ENCODE measurements around the gene LZTFL1. TPM values are rescaled to one million over a fixed set of nuclear protein-coding genes. Genes with fewer than 3 reads are reported as not detected.
"Not testable (repeated sequence)": the region's sequence is repeated elsewhere in the genome, so short reads cannot be mapped to it uniquely, and the experiment has no call there.

The LZTFL1 gene
- total and polyA plus RNA-seq, 2 experiments from 2014 or later: 6.3 to 13.9 TPM

DNA sequence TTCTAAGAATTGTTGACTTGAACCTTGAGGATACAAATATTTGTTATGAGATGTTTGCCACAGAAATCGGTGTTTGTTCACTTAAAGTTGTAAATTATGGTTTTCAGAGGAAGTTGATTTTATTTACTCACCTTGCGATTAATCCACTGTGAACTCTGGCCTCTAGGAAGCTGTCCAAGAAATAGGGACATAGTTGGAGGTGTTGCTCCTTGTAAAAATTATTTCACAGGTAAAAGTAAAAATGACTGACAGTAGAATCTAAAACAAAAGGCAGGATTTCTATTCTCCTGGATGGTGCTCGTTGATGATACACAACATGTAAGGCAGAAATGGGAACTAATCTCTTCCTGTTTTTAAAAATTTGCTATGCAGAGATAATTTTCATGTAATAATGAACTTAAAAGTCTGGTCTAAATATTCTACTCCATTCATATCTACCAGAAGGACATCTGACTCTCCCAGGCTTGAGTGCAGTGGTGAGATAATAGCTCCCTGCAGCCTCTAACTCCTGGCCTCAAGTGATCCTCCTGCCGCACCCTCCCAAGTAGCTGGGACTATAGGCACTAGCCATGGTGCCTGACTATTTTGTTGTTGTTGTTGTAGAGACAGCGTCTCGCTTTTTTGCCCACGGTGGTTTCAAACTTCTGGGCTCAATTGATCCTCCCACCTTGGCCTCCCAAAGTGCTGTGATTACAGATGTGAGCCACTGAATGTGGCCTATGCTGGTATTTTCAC is 17.1 kb upstream of the LZTFL1 start:
- H3K4me1 ChIP-seq (ENCODE audit: insufficient read depth): no peaks in the 10 kb centered on the region
- Mint-ChIP-seq H3K9me3 (peaks cover 5% of the 10 kb centered on the region; the same call in 2 of the 3 replicates), H3K36me3 (ENCODE audit: low read depth) (no peaks in the 10 kb centered on the region), H3K4me1 (no peaks in the 10 kb centered on the region), H3K27ac (no peak overlapping the region), H3K27me3 (ENCODE audit: insufficient read depth, low read depth, poor library complexity) (peaks cover 1% of the 10 kb centered on the region), H3K4me3 (no peak overlapping the region)
- ATAC-seq: no peak
- H3K27ac ChIP-seq (ENCODE audit: low read depth): no peak overlapping the region
- no peak overlapping the region for H2AFZ ChIP-seq
- DNase-seq (ENCODE audit: low spot score): no peak
- H4K20me1 ChIP-seq (replicated peaks; ENCODE audit: insufficient read depth): no peaks in the 10 kb centered on the region
- no peaks in the 10 kb centered on the region for H3K79me2 ChIP-seq (replicated peaks; ENCODE audit: insufficient read depth)
- no peak overlapping the region for H3K4me3 ChIP-seq
- no peaks in the 10 kb centered on the region for H3K36me3 ChIP-seq (ENCODE audit: insufficient read depth)
- no peak for TF ChIP-seq JUNB (IDR thresholded peaks at IDR 0.05; ENCODE audit: unreplicated experiment)
- TF ChIP-seq ZNF331 (CRISPR knock-in tag; IDR thresholded peaks at IDR 0.05; ENCODE audit: low read depth): no peak
- H3K9me2 ChIP-seq (ENCODE audit: insufficient read depth): no peaks in the 10 kb centered on the region
- H3F3A ChIP-seq (replicated peaks; ENCODE audit: low read depth): no peaks in the 10 kb centered on the region
- H3K4me2 ChIP-seq: no peak overlapping the region
- no peaks in the 10 kb centered on the region for H3K27me3 ChIP-seq (ENCODE audit: insufficient read depth)

DNA sequence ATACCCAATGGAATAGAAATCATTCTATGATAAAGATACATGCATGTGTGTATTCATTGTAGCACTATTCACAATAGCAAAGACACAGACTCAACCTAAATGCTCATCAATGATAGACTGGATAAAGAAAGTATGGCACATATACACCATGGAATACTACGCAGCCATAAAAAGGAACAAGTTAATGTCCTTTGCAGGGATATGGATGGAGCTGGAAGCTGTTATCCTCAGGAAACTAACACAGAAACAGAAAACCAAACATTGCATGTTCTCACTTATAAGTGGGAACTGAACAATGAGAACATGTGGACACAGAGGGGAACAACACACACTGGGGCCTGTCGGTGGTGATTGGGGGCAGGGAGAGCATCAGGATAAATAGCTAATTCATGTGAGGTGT is 15.1 kb upstream of the LZTFL1 start:
- not testable (repeated sequence) for H3K4me3 ChIP-seq; DNase-seq (ENCODE audit: low spot score); H3K79me2 ChIP-seq (replicated peaks; ENCODE audit: insufficient read depth); H3K27ac ChIP-seq (ENCODE audit: low read depth); H3K36me3 ChIP-seq (ENCODE audit: insufficient read depth); H2AFZ ChIP-seq; H3K9me3 Mint-ChIP-seq; H3K4me2 ChIP-seq; H3K4me3 Mint-ChIP-seq; H4K20me1 ChIP-seq (replicated peaks; ENCODE audit: insufficient read depth); H3K27me3 ChIP-seq (ENCODE audit: insufficient read depth); H3K36me3 Mint-ChIP-seq (ENCODE audit: low read depth); H3F3A ChIP-seq (replicated peaks; ENCODE audit: low read depth); ATAC-seq; H3K27ac Mint-ChIP-seq; H3K4me1 Mint-ChIP-seq; H3K4me1 ChIP-seq (ENCODE audit: insufficient read depth); H3K9me2 ChIP-seq (ENCODE audit: insufficient read depth); H3K27me3 Mint-ChIP-seq (ENCODE audit: insufficient read depth, low read depth, poor library complexity)

DNA sequence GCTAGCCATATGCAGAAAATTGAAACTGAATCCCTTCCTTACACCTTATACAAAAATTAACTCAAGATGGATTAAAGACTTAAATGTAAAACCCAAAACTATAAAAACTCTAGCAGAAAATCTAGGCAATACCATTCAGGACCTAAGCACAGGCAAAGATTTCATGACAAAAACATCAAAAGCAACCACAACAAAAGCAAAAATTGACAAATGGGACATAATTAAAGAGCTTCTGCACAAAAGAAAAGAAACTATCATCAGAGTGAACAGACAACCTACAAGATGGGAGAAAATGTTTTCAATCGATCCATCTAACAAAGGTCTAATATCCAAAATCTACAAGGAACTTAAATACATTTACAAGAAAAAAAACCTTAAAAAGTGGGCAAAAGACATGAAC is 14.4 kb upstream of the LZTFL1 start:
- H3K27ac Mint-ChIP-seq; ATAC-seq; H3K27me3 ChIP-seq (ENCODE audit: insufficient read depth); H3K27ac ChIP-seq (ENCODE audit: low read depth); H3K4me3 ChIP-seq; H3K36me3 Mint-ChIP-seq (ENCODE audit: low read depth); H3K4me3 Mint-ChIP-seq; H2AFZ ChIP-seq; H4K20me1 ChIP-seq (replicated peaks; ENCODE audit: insufficient read depth); H3K4me2 ChIP-seq; H3K9me2 ChIP-seq (ENCODE audit: insufficient read depth); H3F3A ChIP-seq (replicated peaks; ENCODE audit: low read depth); H3K4me1 ChIP-seq (ENCODE audit: insufficient read depth); DNase-seq (ENCODE audit: low spot score); H3K79me2 ChIP-seq (replicated peaks; ENCODE audit: insufficient read depth); H3K9me3 Mint-ChIP-seq; H3K36me3 ChIP-seq (ENCODE audit: insufficient read depth); H3K27me3 Mint-ChIP-seq (ENCODE audit: insufficient read depth, low read depth, poor library complexity); H3K4me1 Mint-ChIP-seq: not testable (repeated sequence)

GRCh38 chr3:45852828-45853227 is 10.9 kb upstream of the LZTFL1 start:
- no peak for DNase-seq (ENCODE audit: low spot score)
- H3K27me3 ChIP-seq (ENCODE audit: insufficient read depth): peaks cover 10% of the 10 kb centered on the region
- Mint-ChIP-seq H3K36me3 (ENCODE audit: low read depth) (no peaks in the 10 kb centered on the region), H3K9me3 (peaks cover 5% of the 10 kb centered on the region; the same call in 2 of the 3 replicates), H3K27me3 (ENCODE audit: insufficient read depth, low read depth, poor library complexity) (peaks cover 6% of the 10 kb centered on the region), H3K4me1 (no peaks in the 10 kb centered on the region), H3K4me3 (no peak overlapping the region), H3K27ac (no peak overlapping the region)
- H4K20me1 ChIP-seq (replicated peaks; ENCODE audit: insufficient read depth): no peaks in the 10 kb centered on the region
- H3K27ac ChIP-seq (ENCODE audit: low read depth): no peak overlapping the region
- H3F3A ChIP-seq (replicated peaks; ENCODE audit: low read depth): no peaks in the 10 kb centered on the region
- no peak for ATAC-seq
- H3K4me2 ChIP-seq: no peak overlapping the region
- H3K36me3 ChIP-seq (ENCODE audit: insufficient read depth): no peaks in the 10 kb centered on the region
- H3K9me2 ChIP-seq (ENCODE audit: insufficient read depth): no peaks in the 10 kb centered on the region
- H3K4me3 ChIP-seq: no peak overlapping the region
- no peak overlapping the region for H2AFZ ChIP-seq
- H3K79me2 ChIP-seq (replicated peaks; ENCODE audit: insufficient read depth): no peaks in the 10 kb centered on the region
- H3K4me1 ChIP-seq (ENCODE audit: insufficient read depth): no peaks in the 10 kb centered on the region
- TF ChIP-seq JUNB (IDR thresholded peaks at IDR 0.05; ENCODE audit: unreplicated experiment) (no peak), ZNF114 (CRISPR knock-in tag; IDR thresholded peaks at IDR 0.05) (no peak), ZNF331 (CRISPR knock-in tag; IDR thresholded peaks at IDR 0.05; ENCODE audit: low read depth) (no peak), STAT1 (IDR thresholded peaks at IDR 0.05; ENCODE audit: unreplicated experiment) (no peak), EZH2phosphoT487 (IDR thresholded peaks at IDR 0.05; ENCODE audit: unreplicated experiment) (no peak)
- TF ChIP-seq, protein P1, sequence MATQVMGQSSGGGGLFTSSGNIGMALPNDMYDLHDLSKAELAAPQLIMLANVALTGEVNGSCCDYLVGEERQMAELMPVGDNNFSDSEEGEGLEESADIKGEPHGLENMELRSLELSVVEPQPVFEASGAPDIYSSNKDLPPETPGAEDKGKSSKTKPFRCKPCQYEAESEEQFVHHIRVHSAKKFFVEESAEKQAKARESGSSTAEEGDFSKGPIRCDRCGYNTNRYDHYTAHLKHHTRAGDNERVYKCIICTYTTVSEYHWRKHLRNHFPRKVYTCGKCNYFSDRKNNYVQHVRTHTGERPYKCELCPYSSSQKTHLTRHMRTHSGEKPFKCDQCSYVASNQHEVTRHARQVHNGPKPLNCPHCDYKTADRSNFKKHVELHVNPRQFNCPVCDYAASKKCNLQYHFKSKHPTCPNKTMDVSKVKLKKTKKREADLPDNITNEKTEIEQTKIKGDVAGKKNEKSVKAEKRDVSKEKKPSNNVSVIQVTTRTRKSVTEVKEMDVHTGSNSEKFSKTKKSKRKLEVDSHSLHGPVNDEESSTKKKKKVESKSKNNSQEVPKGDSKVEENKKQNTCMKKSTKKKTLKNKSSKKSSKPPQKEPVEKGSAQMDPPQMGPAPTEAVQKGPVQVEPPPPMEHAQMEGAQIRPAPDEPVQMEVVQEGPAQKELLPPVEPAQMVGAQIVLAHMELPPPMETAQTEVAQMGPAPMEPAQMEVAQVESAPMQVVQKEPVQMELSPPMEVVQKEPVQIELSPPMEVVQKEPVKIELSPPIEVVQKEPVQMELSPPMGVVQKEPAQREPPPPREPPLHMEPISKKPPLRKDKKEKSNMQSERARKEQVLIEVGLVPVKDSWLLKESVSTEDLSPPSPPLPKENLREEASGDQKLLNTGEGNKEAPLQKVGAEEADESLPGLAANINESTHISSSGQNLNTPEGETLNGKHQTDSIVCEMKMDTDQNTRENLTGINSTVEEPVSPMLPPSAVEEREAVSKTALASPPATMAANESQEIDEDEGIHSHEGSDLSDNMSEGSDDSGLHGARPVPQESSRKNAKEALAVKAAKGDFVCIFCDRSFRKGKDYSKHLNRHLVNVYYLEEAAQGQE (IDR thresholded peaks at IDR 0.05; ENCODE audit: unreplicated experiment): no peak

All from GM23338 (cell line).